Measurements from ENCODE around the gene MAS1.

GRCh38 chr6:159884720-159885119 lies 6.1 kb upstream of the MAS1 start:
- TF ChIP-seq CTCF (optimal IDR thresholded peaks at IDR 0.05 in 1 of 3, IDR thresholded peaks at IDR 0.05 in 1 of 3, conservative IDR thresholded peaks at IDR 0.05 in 1 of 3; ENCODE audit: extremely low read depth in 1 of 3, insufficient read depth in 2 of 3, low read length in 3 of 3) (no peak), EZH2 (IDR thresholded peaks at IDR 0.05; ENCODE audit: low read length) (no peak)
